Stimulated activated effector memory CD8-positive, alpha-beta T cell treated with anti-CD3 and anti-CD28 coated beads, Interleukin-12 subunit alpha, Interleukin-12 subunit beta, amount 100 ng/mL, for 72 hours (primary cell): Measurements from ENCODE around the gene ING5.

Experiments used
- ATAC-seq: fragments of 150-1000 bp; cut with Tn5 transposase; 2 replicates; pipeline ENCODE4 v1.10.0; 2021
- DNase-seq, 2 donors: peaks; one replicate each; pipeline ENCODE4 v3.0.0; 2021 to 2022; ENCODE audit warnings: low spot score in 2 of 2
- H3K27ac Mint-ChIP-seq: one replicate; pipeline ENCODE4 v1.8.0; 2022; ENCODE audit warnings: mild to moderate bottlenecking, mixed read lengths
- H3K36me3 Mint-ChIP-seq: one replicate; pipeline ENCODE4 v1.8.0; 2022; ENCODE audit warnings: mild to moderate bottlenecking, mixed read lengths
- H3K4me1 Mint-ChIP-seq: one replicate; pipeline ENCODE4 v1.8.0; 2022; ENCODE audit warnings: mixed read lengths
- H3K4me3 Mint-ChIP-seq: one replicate; pipeline ENCODE4 v1.8.0; 2022; ENCODE audit warnings: mild to moderate bottlenecking, mixed read lengths
- H3K9me3 Mint-ChIP-seq: one replicate; pipeline ENCODE4 v1.8.0; 2022; ENCODE audit warnings: mixed read lengths

The ING5 gene

DNA sequence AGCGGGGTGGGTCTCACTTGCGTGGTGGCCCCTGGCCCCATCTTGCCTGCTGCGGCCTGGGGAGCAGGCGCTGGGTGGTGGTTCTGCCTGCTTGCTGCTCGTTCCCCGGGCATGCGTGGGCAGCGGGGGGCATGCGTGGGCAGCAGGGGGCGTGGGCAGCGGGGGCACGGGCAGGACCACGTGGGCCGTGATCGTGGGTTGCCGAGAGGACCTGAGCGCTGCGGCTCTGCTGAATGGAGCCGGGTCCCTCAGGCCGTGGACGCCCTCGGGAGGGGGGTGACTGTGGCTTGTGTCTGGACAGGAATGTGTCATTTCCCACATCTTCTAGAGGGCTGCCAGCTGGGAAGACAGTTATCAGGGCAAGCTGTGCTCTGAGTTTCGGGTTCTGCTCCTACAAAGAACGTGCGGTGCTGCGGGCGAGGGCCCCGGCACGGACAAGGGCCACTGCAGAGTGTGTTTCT lies 66.4 kb downstream of the ING5 start:
- no peak overlapping the region for H3K27ac Mint-ChIP-seq
- peaks cover 38% of the 10 kb centered on the region for H3K4me1 Mint-ChIP-seq
- H3K9me3 Mint-ChIP-seq = no peaks in the 10 kb centered on the region
- H3K4me3 Mint-ChIP-seq = no peak overlapping the region
- DNase-seq (peak in 1 of 2 donors; percentile 47), ATAC-seq (no peak)
- H3K36me3 Mint-ChIP-seq = peaks cover 17% of the 10 kb centered on the region

DNA sequence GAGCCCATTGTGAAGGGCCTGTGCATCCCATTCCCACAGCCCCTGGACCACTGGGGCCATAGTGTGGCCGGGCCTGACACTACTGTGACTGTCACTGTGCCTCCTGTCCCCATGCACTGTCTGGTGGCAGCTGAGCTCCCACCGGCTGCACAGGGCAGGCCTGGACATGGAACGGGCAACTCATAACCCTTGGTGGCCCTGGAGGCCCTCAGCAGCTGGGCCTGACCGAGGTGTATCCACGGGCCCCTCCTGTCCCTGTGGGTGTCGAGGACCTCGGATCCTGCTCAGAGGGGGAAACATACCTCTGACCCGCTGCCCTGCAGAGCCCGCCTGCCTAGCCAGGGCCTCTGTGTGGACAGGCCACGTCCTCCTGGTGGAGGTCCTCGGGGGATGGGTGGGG lies 67.0 kb downstream of the ING5 start:
- no peak for ATAC-seq
- peaks cover 11% of the 10 kb centered on the region for H3K36me3 Mint-ChIP-seq
- H3K27ac Mint-ChIP-seq = no peak overlapping the region
- no peak overlapping the region for H3K4me3 Mint-ChIP-seq
- peak in 1 of 2 donors; percentile 53 for DNase-seq
- H3K9me3 Mint-ChIP-seq = no peaks in the 10 kb centered on the region
- peaks cover 32% of the 10 kb centered on the region for H3K4me1 Mint-ChIP-seq

DNA sequence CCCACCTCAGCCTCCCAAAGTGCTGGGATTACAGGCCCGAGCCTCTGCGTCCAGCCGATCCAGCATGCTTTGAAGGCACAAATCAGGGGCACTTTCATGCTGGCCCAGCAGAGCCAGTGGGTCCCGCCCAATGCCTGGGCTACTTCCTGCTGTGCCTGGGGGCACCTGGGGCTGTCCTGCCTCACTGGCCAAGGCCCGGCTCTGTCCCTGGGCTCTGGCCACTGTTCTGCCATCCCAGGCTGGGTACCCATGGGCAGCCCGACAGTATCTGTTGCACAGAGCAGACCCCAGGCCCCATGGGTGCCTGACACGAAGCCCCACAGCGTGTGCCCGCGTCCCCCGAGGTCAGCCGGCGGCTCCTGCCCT lies 68.0 kb downstream of the ING5 start:
- Mint-ChIP-seq H3K9me3 (no peaks in the 10 kb centered on the region), H3K4me1 (peaks cover 24% of the 10 kb centered on the region), H3K36me3 (peaks cover 11% of the 10 kb centered on the region), H3K27ac (no peak overlapping the region), H3K4me3 (no peak overlapping the region)
- DNase-seq = no peak
- no peak for ATAC-seq

DNA sequence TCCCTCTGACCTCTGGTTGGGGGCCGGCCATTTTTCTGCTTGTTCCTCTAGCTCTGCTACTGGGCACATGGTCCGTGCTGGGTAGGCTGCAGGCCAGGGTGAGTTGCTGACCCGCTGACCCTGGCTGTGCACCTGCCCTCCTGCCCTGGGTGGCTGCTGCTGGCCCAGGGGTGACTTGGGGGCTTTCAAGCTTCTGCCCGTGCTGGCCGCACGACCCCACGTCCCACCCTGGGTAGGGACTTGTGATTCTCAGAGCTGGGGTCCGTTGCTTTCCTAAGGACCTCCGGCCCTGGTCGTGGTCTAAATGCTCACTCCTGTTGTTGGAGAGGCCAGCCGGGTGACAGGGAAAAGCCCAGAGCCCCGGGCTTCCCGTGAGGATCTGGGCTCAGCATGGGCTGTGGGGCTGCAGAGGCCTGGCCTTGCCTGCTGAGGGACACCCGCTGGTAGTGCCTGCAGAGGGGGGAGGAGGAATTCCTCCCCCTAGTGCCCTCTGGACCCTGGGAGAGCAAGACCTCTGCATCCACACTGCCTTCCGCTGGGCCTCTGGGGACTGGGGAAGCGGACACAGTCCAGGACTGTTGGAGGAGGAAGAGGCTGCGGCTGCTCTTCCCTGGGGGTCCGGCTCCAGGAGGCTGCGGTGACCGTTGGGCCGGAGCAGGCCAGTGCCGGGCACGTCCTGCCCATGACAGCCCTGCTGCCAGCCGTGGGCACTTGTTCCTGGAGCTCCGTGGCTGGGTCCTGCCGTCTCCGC lies 68.5 kb downstream of the ING5 start:
- no peak for ATAC-seq
- Mint-ChIP-seq H3K4me1 (peaks cover 22% of the 10 kb centered on the region), H3K9me3 (no peaks in the 10 kb centered on the region), H3K4me3 (no peak overlapping the region), H3K36me3 (peaks cover 15% of the 10 kb centered on the region), H3K27ac (no peak overlapping the region)
- DNase-seq = peak in 1 of 2 donors; percentile 50

DNA sequence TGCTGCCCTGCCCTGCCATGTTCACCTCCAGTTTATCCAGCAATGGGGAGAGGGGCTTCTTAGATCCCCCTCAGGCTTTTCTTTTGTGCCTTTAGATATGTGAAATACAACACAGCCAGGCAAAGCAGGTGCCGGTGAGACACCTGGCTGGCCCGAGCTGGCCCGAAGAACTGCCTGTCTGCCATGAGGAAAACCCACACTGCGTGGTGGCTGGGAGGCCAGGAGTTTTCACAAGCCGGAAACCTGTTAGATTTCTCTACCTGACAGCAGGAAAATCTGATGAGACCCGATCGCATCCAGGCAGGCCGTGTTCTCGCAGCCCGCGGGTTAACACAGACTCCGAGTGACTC lies 69.1 kb downstream of the ING5 start:
- peaks cover 22% of the 10 kb centered on the region for H3K4me1 Mint-ChIP-seq
- peaks cover 16% of the 10 kb centered on the region for H3K36me3 Mint-ChIP-seq
- H3K27ac Mint-ChIP-seq = peak overlapping the region; percentile 50
- ATAC-seq = no peak
- H3K4me3 Mint-ChIP-seq = no peak overlapping the region
- no peaks in the 10 kb centered on the region for H3K9me3 Mint-ChIP-seq
- DNase-seq = peak in 1 of 2 donors; percentile 45

GRCh38 chr2:241771286-241772062 lies 69.6 kb downstream of the ING5 start:
- DNase-seq (peak in 1 of 2 donors; percentile 49), ATAC-seq (no peak)
- H3K36me3 Mint-ChIP-seq = peaks cover 16% of the 10 kb centered on the region
- peak overlapping the region; percentile 56 for H3K4me3 Mint-ChIP-seq
- peaks cover 22% of the 10 kb centered on the region for H3K4me1 Mint-ChIP-seq
- H3K9me3 Mint-ChIP-seq = no peaks in the 10 kb centered on the region
- H3K27ac Mint-ChIP-seq = peak overlapping the region; percentile 50

GRCh38 chr2:241772063-241772499 lies 70.2 kb downstream of the ING5 start:
- Mint-ChIP-seq H3K4me3 (peak overlapping the region; percentile 56), H3K9me3 (no peaks in the 10 kb centered on the region), H3K27ac (peak overlapping the region; percentile 50), H3K36me3 (peaks cover 16% of the 10 kb centered on the region), H3K4me1 (peaks cover 22% of the 10 kb centered on the region)
- DNase-seq (no peak), ATAC-seq (no peak)

GRCh38 chr2:241773511-241774418 lies 71.9 kb downstream of the ING5 start:
- Mint-ChIP-seq H3K36me3 (peaks cover 16% of the 10 kb centered on the region), H3K9me3 (no peaks in the 10 kb centered on the region), H3K27ac (no peak overlapping the region), H3K4me3 (no peak overlapping the region), H3K4me1 (peaks cover 22% of the 10 kb centered on the region)
- no peak for ATAC-seq
- DNase-seq = peak in 1 of 2 donors; percentile 48

DNA sequence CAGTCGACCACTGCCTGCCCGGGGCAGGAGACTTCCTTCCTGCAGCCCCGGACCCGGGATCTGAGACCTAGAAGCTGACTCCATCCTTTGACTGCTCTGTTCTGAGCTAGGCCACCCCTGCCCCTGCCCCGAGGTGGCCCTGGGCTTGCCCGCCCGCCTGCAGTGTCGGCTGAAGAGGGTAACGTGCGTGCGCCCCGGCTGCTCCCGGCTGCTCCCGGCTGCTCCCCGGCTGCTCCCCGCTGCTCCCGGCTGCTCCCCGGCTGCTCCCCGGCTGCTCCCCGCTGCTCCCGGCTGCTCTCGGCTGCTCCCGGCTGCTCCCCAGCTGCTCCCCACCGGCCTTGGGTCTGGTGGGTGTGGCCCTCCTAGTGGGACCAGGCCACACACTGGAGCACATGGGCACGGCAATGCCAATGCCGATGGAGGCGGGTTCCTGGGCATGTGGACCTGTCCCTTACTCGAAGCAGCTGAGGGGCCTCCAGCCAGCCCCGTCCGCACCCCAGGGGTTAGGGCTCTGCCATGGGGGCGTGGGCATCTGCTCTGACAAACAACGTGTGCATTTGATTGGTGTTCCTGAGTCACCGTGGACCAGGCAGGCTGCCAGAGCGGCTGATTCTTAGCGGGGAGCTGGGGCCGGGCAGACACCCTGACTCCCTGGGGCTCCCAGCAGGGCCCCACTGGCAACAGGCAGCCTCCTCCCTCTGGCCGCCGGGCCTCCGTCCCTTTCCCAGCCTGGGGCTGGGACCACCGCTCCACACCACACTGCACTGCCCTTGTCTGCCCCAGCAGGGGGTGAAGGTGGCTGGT lies 72.8 kb downstream of the ING5 start:
- Mint-ChIP-seq H3K27ac (peak overlapping the region; percentile 52), H3K4me1 (peaks cover 22% of the 10 kb centered on the region), H3K36me3 (peaks cover 16% of the 10 kb centered on the region), H3K9me3 (no peaks in the 10 kb centered on the region), H3K4me3 (no peak overlapping the region)
- DNase-seq (no peak), ATAC-seq (no peak)

- H3K27ac Mint-ChIP-seq = peak overlapping the region; percentile 52
- DNase-seq = peak in 1 of 2 donors; percentile 47
- H3K4me3 Mint-ChIP-seq = no peak overlapping the region
- peaks cover 22% of the 10 kb centered on the region for H3K4me1 Mint-ChIP-seq
- no peaks in the 10 kb centered on the region for H3K9me3 Mint-ChIP-seq
- no peak for ATAC-seq
- peaks cover 16% of the 10 kb centered on the region for H3K36me3 Mint-ChIP-seq
Measured at GRCh38 chr2:241775223-241776177, 73.7 kb downstream of the ING5 start.

GRCh38 chr2:241776336-241777169 lies 74.7 kb downstream of the ING5 start, which contains the start of gene GAL3ST2:
GAL3ST2 (plus strand) TSS chr2:241776822; CDS start chr2:241776956, 134 bp downstream.
- H3K36me3 Mint-ChIP-seq = peaks cover 11% of the 10 kb centered on the region
- DNase-seq = peak in 1 of 2 donors; percentile 42

GRCh38 chr2:241777170-241777685 lies 75.4 kb downstream of the ING5 start:
- Mint-ChIP-seq H3K27ac (no peak overlapping the region), H3K9me3 (no peaks in the 10 kb centered on the region), H3K4me3 (no peak overlapping the region), H3K36me3 (peaks cover 5% of the 10 kb centered on the region), H3K4me1 (peaks cover 9% of the 10 kb centered on the region)
- ATAC-seq (no peak), DNase-seq (no peak)

More at GRCh38 chr2:241776336-241777169, 74.7 kb downstream of the ING5 start, which contains the start of gene GAL3ST2:
- H3K4me3 Mint-ChIP-seq = no peak within 1 kb of the TSS
- ATAC-seq = no peak
- peaks cover 16% of the 10 kb centered on the region for H3K4me1 Mint-ChIP-seq
- no peaks in the 10 kb centered on the region for H3K9me3 Mint-ChIP-seq
- H3K27ac Mint-ChIP-seq = peak within 1 kb of the TSS; percentile 52
